PC-3 (cell line): ENCODE measurements around the gene MISFA.

Experiments used
- CTCF ChIP-seq: fragments of 300-600 bp; sonication (generic); conservative IDR thresholded peaks from 2 replicates; pipeline ENCODE4 v1.5.1; 2017; ENCODE audit warnings: antibody characterized with exemption, low read depth, mild to moderate bottlenecking, low read length
- EZH2 ChIP-seq: fragments of 300-600 bp; sonication (generic); IDR thresholded peaks from one replicate; pipeline ENCODE4 v1.6.1; 2017; ENCODE audit warnings: antibody characterized with exemption, mild to moderate bottlenecking, low read length; ENCODE audit not compliant: unreplicated experiment
- EZH2phosphoT487 ChIP-seq: fragments of 300-600 bp; sonication (generic); IDR thresholded peaks from 2 replicates; pipeline ENCODE4 v1.6.1; 2018; ENCODE audit warnings: mild to moderate bottlenecking, antibody characterized with exemption, low read length, borderline replicate concordance

- TF ChIP-seq CTCF: no peak
- TF ChIP-seq EZH2phosphoT487: no peak
- no peak for TF ChIP-seq EZH2
Measured at GRCh38 chr11:18581825-18582224, 17.8 kb upstream of the MISFA start.
